Erythroblast (primary cell): ENCODE results near the gene SMAD2.

Source experiments
- GATA1 ChIP-seq: IDR thresholded peaks from 2 replicates; pipeline ENCODE4 v1.6.1; 2011; ENCODE audit warnings: low read depth, mild to moderate bottlenecking, control low read depth, low read length, moderate library complexity
- POLR2A ChIP-seq: IDR thresholded peaks from 2 replicates; pipeline ENCODE4 v1.6.1; 2011; ENCODE audit warnings: mild to moderate bottlenecking, low read length

- TF ChIP-seq POLR2A = no peak
- no peak for TF ChIP-seq GATA1
Measured at GRCh38 chr18:47898055-47898454, 32.4 kb downstream of the SMAD2 start.
